CD4-positive, alpha-beta T cell (primary cell): Measurements from ENCODE around the gene RDH12. TPM values are rescaled to one million over a fixed set of nuclear protein-coding genes. Genes with fewer than 3 reads are reported as not detected.
A peak's percentile ranks its signal among the peaks of the same experiment; 100 is the strongest.

Experiments used
- ATAC-seq: fragments of 200-7000 bp; cut with Tn5 transposase; one replicate; pipeline ENCODE4 v1.10.0; 2022; ENCODE audit warnings: mild to moderate bottlenecking; ENCODE audit not compliant: poor library complexity
- CTCF ChIA-PET: fragments of 350-600 bp; sonication (Branson Sonifier 250); formaldehyde crosslinking; loops from one replicate; lab custom pipeline; 2021; ENCODE audit warnings: antibody characterized with exemption, inconsistent platforms; lab: Charles Lee
- POLR2A ChIA-PET: fragments of 350-600 bp; sonication (Branson Sonifier 250); formaldehyde crosslinking; loops from one replicate; lab custom pipeline; 2021; ENCODE audit warnings: antibody characterized with exemption, inconsistent platforms; lab: Charles Lee
- DNase-seq, 14 experiments: peaks; one replicate each; pipeline ENCODE4 v3.0.0-alpha.2; 2013 to 2020; ENCODE audit warnings: mixed read lengths in 2 of 14
- H3K27ac ChIP-seq, 2 donors: one replicate each; pipeline versions ENCODE4 v1.5.1 to v1.7.0; 2013; ENCODE audit warnings: low read length in 2 of 2, low read depth in 1 of 2, mild to moderate bottlenecking in 1 of 2
- H3K27me3 ChIP-seq, 2 experiments: 1 replicate in 1 of 2; 2 replicates in 1 of 2; pipeline versions ENCODE4 v1.6.1 to v1.7.0; 2013; ENCODE audit warnings: low read length in 2 of 2, control low read depth in 1 of 2, mild to moderate bottlenecking in 1 of 2, moderate library complexity in 1 of 2; ENCODE audit not compliant: insufficient read depth in 2 of 2, control insufficient read depth in 1 of 2
- H3K36me3 ChIP-seq: one replicate; pipeline ENCODE4 v1.6.1; 2013; ENCODE audit warnings: low read length, control low read depth; ENCODE audit not compliant: insufficient read depth
- H3K4me1 ChIP-seq: one replicate; pipeline ENCODE4 v1.6.1; 2013; ENCODE audit warnings: low read length, control low read depth; ENCODE audit not compliant: insufficient read depth
- H3K4me3 ChIP-seq: one replicate; pipeline ENCODE4 v1.5.1; 2013; ENCODE audit warnings: mild to moderate bottlenecking, low read length, moderate library complexity
- H3K9me3 ChIP-seq, 2 experiments: 1 replicate in 1 of 2; 2 replicates in 1 of 2; pipeline versions ENCODE4 v1.6.1 to v1.7.0; 2013; ENCODE audit warnings: low read length in 2 of 2, mild to moderate bottlenecking in 2 of 2, control low read depth in 1 of 2, moderate library complexity in 1 of 2; ENCODE audit not compliant: control insufficient read depth in 1 of 2, insufficient read depth in 1 of 2
- H3K27ac Mint-ChIP-seq: one replicate; pipeline ENCODE4 v1.8.0; 2020; ENCODE audit warnings: mixed read lengths
- H3K27me3 Mint-ChIP-seq: one replicate; pipeline ENCODE4 v1.8.0; 2021; ENCODE audit warnings: mixed read lengths
- H3K36me3 Mint-ChIP-seq: one replicate; pipeline ENCODE4 v1.8.0; 2021; ENCODE audit warnings: low read depth, mixed read lengths
- H3K4me1 Mint-ChIP-seq: one replicate; pipeline ENCODE4 v1.8.0; 2021; ENCODE audit warnings: low read depth, mixed read lengths
- H3K4me3 Mint-ChIP-seq: one replicate; pipeline ENCODE4 v1.8.0; 2020; ENCODE audit warnings: mild to moderate bottlenecking, mixed read lengths
- H3K9me3 Mint-ChIP-seq: one replicate; pipeline ENCODE4 v1.8.0; 2020; ENCODE audit warnings: mixed read lengths
- intact Hi-C, 2 experiments: fragments of 100-400 bp; cut with DNase I in 1 of 2; cut with micrococcal nuclease in 1 of 2; formaldehyde crosslinking; loops; one replicate each; pipeline versions ENCODE4 v1.15.1 to v1.9.0; 2023 to 2025; cut with DNase I, micrococcal nuclease
- total RNA-seq, 174 experiments: library from RNA in 2 of 174; stranded (reverse) in 2 of 174; gene quantifications; one replicate each; pipeline ENCODE4 v1.2.3 and lab custom pipeline; 2021 to 2026
- TF ChIP-seq, protein P1 (sequence below): fragments of 200-600 bp; IDR thresholded peaks from one replicate; pipeline ENCODE4 v1.8.0; 2022; ENCODE audit warnings: antibody characterized with exemption, mild to moderate bottlenecking

The RDH12 gene
- total RNA-seq, 2 experiments from 2014 or later: not detected

DNA sequence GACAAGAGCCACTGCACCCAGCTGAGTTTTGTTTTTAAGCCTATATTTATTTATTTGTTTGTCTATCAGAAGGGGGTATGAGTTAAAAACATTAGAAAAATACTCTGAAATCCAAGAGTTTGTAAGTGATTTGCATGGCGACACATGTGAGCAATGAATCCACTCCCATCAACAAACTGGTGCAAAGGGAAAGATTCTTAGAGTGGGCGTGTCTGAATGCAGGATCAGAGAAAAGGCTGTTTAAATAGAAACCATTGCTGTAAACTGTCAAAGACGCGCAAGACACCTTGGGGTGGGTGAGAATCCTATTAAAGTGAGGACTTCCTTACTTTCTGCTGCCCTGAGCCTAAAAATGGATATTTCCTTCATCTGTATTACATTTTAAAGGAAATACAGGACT is 62.8 kb downstream of the RDH12 start:
- Mint-ChIP-seq H3K27me3 (no peaks in the 10 kb centered on the region), H3K36me3 (peaks cover 97% of the 10 kb centered on the region), H3K4me1 (no peaks in the 10 kb centered on the region), H3K9me3 (no peaks in the 10 kb centered on the region), H3K4me3 (no peak overlapping the region), H3K27ac (no peak overlapping the region)
- Histone ChIP-seq H3K27me3 (no peaks in the 10 kb centered on the region), H3K4me1 (no peaks in the 10 kb centered on the region), H3K9me3 (no peaks in the 10 kb centered on the region), H3K4me3 (no peak overlapping the region), H3K27ac (no peak overlapping the region), H3K36me3 (peaks cover 85% of the 10 kb centered on the region)
- ChIA-PET POLR2A (no interaction called here), CTCF (no interaction called here)
- DNase-seq (no peak), ATAC-seq (no peak)
- TF ChIP-seq, protein P1, sequence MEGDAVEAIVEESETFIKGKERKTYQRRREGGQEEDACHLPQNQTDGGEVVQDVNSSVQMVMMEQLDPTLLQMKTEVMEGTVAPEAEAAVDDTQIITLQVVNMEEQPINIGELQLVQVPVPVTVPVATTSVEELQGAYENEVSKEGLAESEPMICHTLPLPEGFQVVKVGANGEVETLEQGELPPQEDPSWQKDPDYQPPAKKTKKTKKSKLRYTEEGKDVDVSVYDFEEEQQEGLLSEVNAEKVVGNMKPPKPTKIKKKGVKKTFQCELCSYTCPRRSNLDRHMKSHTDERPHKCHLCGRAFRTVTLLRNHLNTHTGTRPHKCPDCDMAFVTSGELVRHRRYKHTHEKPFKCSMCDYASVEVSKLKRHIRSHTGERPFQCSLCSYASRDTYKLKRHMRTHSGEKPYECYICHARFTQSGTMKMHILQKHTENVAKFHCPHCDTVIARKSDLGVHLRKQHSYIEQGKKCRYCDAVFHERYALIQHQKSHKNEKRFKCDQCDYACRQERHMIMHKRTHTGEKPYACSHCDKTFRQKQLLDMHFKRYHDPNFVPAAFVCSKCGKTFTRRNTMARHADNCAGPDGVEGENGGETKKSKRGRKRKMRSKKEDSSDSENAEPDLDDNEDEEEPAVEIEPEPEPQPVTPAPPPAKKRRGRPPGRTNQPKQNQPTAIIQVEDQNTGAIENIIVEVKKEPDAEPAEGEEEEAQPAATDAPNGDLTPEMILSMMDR: no peak
- intact Hi-C loops: no loop called here

DNA sequence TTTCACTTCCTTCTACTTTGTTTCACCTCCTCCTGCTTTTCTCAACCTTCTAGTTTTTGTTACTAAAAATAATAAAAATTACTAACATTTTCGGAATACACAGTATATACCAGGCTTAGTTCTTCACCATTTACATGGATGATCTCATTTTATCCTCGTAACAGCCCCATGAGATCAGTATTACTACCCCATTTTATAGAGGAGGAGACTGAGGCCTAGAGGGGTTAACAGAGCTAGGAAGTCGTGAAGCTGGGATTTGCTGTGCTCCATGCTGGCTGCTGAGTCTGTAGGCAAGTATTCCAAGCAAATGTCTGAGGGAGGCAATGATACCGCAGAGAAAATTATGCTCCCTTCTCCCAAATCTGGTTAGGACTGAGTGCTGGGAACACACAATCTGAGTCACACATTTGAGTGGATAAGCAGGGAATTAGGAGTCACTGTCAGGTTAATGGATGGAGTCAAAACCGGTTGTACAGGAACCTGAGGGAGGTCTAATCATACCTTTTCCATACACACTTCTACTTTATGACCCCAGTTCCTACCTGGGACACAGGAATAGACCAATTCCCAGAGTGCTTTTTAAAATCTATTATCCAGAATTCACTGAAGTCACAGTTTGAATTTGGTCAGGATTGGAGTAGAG is 63.6 kb downstream of the RDH12 start:
- Mint-ChIP-seq H3K4me3 (no peak overlapping the region), H3K9me3 (no peaks in the 10 kb centered on the region), H3K27me3 (no peaks in the 10 kb centered on the region), H3K27ac (no peak overlapping the region), H3K36me3 (peaks cover 97% of the 10 kb centered on the region), H3K4me1 (no peaks in the 10 kb centered on the region)
- ATAC-seq: no peak
- H3K27ac ChIP-seq: no peak overlapping the region
- POLR2A ChIA-PET: no interaction called here
- no peaks in the 10 kb centered on the region for H3K9me3 ChIP-seq
- no peak overlapping the region for H3K4me3 ChIP-seq
- H3K27me3 ChIP-seq: no peaks in the 10 kb centered on the region
- CTCF ChIA-PET: no interaction called here
- peaks cover 83% of the 10 kb centered on the region for H3K36me3 ChIP-seq
- no peaks in the 10 kb centered on the region for H3K4me1 ChIP-seq
- intact Hi-C loops: no loop called here
- no peak for DNase-seq
- TF ChIP-seq, protein P1: no peak

DNA sequence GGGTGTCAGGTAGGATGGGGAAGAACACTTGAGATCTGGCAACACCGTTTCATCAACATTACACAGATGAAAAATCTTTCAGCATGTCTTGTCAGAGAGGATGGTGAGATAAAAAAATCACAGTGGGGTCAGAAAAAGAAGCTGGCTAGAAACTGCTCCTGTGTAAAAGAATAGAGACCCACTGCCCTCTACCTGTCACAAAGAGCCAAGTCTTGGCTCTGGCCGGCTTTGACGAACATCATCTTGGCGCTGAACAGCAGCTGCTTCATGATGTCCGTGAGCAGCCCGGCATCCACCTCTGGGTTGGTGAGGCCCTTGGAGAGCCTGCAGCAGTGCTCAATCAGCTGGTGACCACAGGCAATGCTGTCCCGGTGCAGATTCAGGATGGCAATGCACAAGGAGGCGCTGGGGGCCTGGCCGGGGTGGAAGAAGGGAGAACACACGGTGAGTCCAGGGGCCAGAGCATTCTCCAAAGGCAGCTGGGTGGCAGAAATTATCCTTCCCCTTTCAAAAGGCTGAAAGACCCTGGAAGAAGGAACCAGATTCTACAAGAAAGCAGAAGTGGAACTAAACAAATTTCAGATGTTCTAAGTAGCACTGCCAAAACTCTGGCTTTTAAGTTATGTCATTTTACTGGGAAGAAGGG is 64.5 kb downstream of the RDH12 start:
- H3K9me3 Mint-ChIP-seq: no peaks in the 10 kb centered on the region
- TF ChIP-seq, protein P1: no peak
- H3K36me3 ChIP-seq: peaks cover 82% of the 10 kb centered on the region
- H3K4me3 ChIP-seq: no peak overlapping the region
- ChIA-PET CTCF (no interaction called here), POLR2A (no interaction called here)
- no peaks in the 10 kb centered on the region for H3K9me3 ChIP-seq
- H3K4me3 Mint-ChIP-seq: no peak overlapping the region
- H3K36me3 Mint-ChIP-seq: peaks cover 97% of the 10 kb centered on the region
- no peaks in the 10 kb centered on the region for H3K27me3 ChIP-seq
- no peak for ATAC-seq
- no peaks in the 10 kb centered on the region for H3K27me3 Mint-ChIP-seq
- no peak overlapping the region for H3K27ac Mint-ChIP-seq
- no peaks in the 10 kb centered on the region for H3K4me1 ChIP-seq
- H3K27ac ChIP-seq: no peak overlapping the region
- peak in 3 of 14 experiments; percentile 13 to 14 (median 13) for DNase-seq
- intact Hi-C loops: no loop called here
- no peaks in the 10 kb centered on the region for H3K4me1 Mint-ChIP-seq
